Effector memory CD4-positive, alpha-beta T cell (primary cell): ENCODE measurements around the gene APBB1IP.
A peak's percentile ranks its signal among the peaks of the same experiment; 100 is the strongest.
"Not testable (repeated sequence)": the region's sequence is repeated elsewhere in the genome, so short reads cannot be mapped to it uniquely, and the experiment has no call there.

ENCODE experiments used
- DNase-seq, 3 donors: peaks; one replicate each; pipeline ENCODE4 v3.0.0-alpha.2; 2020
- H3K27ac ChIP-seq: 2 replicates; pipeline ENCODE4 v1.7.0; 2013; ENCODE audit warnings: mild to moderate bottlenecking, low read length, moderate library complexity; ENCODE audit not compliant: insufficient read depth, poor library complexity, severe bottlenecking
- H3K27me3 ChIP-seq: replicated peaks from 2 replicates; pipeline ENCODE4 v1.7.0; 2013; ENCODE audit warnings: mild to moderate bottlenecking, low read length; ENCODE audit not compliant: insufficient read depth, control insufficient read depth, poor library complexity, severe bottlenecking
- H3K36me3 ChIP-seq: 2 replicates; pipeline ENCODE4 v1.7.0; 2013; ENCODE audit warnings: mild to moderate bottlenecking, low read length, moderate library complexity; ENCODE audit not compliant: control insufficient read depth, insufficient read depth
- H3K4me1 ChIP-seq: 2 replicates; pipeline ENCODE4 v1.7.0; 2013; ENCODE audit warnings: low read length, mild to moderate bottlenecking; ENCODE audit not compliant: control insufficient read depth, insufficient read depth, poor library complexity, severe bottlenecking
- H3K4me3 ChIP-seq: 2 replicates; pipeline ENCODE4 v1.7.0; 2013; ENCODE audit warnings: low read length, low read depth, mild to moderate bottlenecking; ENCODE audit not compliant: insufficient read depth, poor library complexity, severe bottlenecking
- H3K9me3 ChIP-seq: 2 replicates; pipeline ENCODE4 v1.7.0; 2013; ENCODE audit warnings: mild to moderate bottlenecking, low read length, moderate library complexity; ENCODE audit not compliant: control insufficient read depth
- total RNA-seq, 3 donors: gene quantifications; one replicate each; lab custom pipeline; 2026; lab: John Stamatoyannopoulos, UW

The APBB1IP gene
- total RNA-seq: 79.5 to 106 (median 88.5) reads per million in 3 donors

GRCh38 chr10:26437637-26438461 is at the start of gene APBB1IP:
Gene APBB1IP (plus strand): TSS chr10:26438341. CDS start chr10:26492327, 53,986 bp downstream.
- peak within 1 kb of the TSS; percentile 88 for H3K4me3 ChIP-seq
- DNase-seq: peak in 1 of 3 donors; percentile 30

GRCh38 chr10:26389533-26389932 is 48.6 kb upstream of the APBB1IP start:
- H3K4me1 ChIP-seq: no peaks in the 10 kb centered on the region
- no peaks in the 10 kb centered on the region for H3K9me3 ChIP-seq
- H3K27me3 ChIP-seq: peaks cover 2% of the 10 kb centered on the region
- DNase-seq: no peak
- H3K4me3 ChIP-seq: no peak overlapping the region
- no peaks in the 10 kb centered on the region for H3K36me3 ChIP-seq
- H3K27ac ChIP-seq: no peak overlapping the region

More at GRCh38 chr10:26437637-26438461, at the start of gene APBB1IP:
- H3K9me3 ChIP-seq: no peaks in the 10 kb centered on the region
- H3K27me3 ChIP-seq: no peaks in the 10 kb centered on the region
- H3K36me3 ChIP-seq: no peaks in the 10 kb centered on the region
- H3K27ac ChIP-seq: peak within 1 kb of the TSS; percentile 90
- peaks cover 39% of the 10 kb centered on the region for H3K4me1 ChIP-seq

GRCh38 chr10:26391701-26392695 is 46.1 kb upstream of the APBB1IP start:
- no peak for DNase-seq
- H3K27me3 ChIP-seq: peaks cover 2% of the 10 kb centered on the region
- H3K4me3 ChIP-seq: no peak overlapping the region
- H3K9me3 ChIP-seq: no peaks in the 10 kb centered on the region
- H3K4me1 ChIP-seq: no peaks in the 10 kb centered on the region
- no peaks in the 10 kb centered on the region for H3K36me3 ChIP-seq
- H3K27ac ChIP-seq: no peak overlapping the region

GRCh38 chr10:26398353-26398752 is 39.8 kb upstream of the APBB1IP start:
- H3K36me3 ChIP-seq, H3K27ac ChIP-seq, H3K4me3 ChIP-seq: not testable (repeated sequence)

GRCh38 chr10:26407406-26407969 is 30.7 kb upstream of the APBB1IP start:
- H3K9me3 ChIP-seq: no peaks in the 10 kb centered on the region
- no peak overlapping the region for H3K4me3 ChIP-seq
- no peak overlapping the region for H3K27ac ChIP-seq
- no peaks in the 10 kb centered on the region for H3K27me3 ChIP-seq
- no peak for DNase-seq
- no peaks in the 10 kb centered on the region for H3K36me3 ChIP-seq
- H3K4me1 ChIP-seq: no peaks in the 10 kb centered on the region

More at GRCh38 chr10:26398353-26398752, 39.8 kb upstream of the APBB1IP start:
- H3K9me3 ChIP-seq, H3K27me3 ChIP-seq, DNase-seq, H3K4me1 ChIP-seq: not testable (repeated sequence)

- Histone ChIP-seq H3K4me3 (no peak overlapping the region), H3K4me1 (no peaks in the 10 kb centered on the region), H3K9me3 (no peaks in the 10 kb centered on the region), H3K36me3 (no peaks in the 10 kb centered on the region), H3K27ac (no peak overlapping the region), H3K27me3 (no peaks in the 10 kb centered on the region)
- DNase-seq: no peak
Observed at GRCh38 chr10:26408858-26409494, 29.2 kb upstream of the APBB1IP start.

GRCh38 chr10:26410356-26410755 is 27.8 kb upstream of the APBB1IP start:
- Histone ChIP-seq H3K27ac (no peak overlapping the region), H3K36me3 (no peaks in the 10 kb centered on the region), H3K27me3 (no peaks in the 10 kb centered on the region), H3K4me3 (no peak overlapping the region), H3K9me3 (no peaks in the 10 kb centered on the region), H3K4me1 (no peaks in the 10 kb centered on the region)
- DNase-seq: no peak

GRCh38 chr10:26412932-26413331 is 25.2 kb upstream of the APBB1IP start:
- Histone ChIP-seq H3K9me3 (no peaks in the 10 kb centered on the region), H3K4me3 (no peak overlapping the region), H3K27me3 (no peaks in the 10 kb centered on the region), H3K4me1 (no peaks in the 10 kb centered on the region), H3K27ac (no peak overlapping the region), H3K36me3 (no peaks in the 10 kb centered on the region)
- DNase-seq: no peak

GRCh38 chr10:26413375-26413774 is 24.8 kb upstream of the APBB1IP start:
- no peaks in the 10 kb centered on the region for H3K36me3 ChIP-seq
- H3K27me3 ChIP-seq: no peaks in the 10 kb centered on the region
- H3K27ac ChIP-seq: no peak overlapping the region
- no peak for DNase-seq
- no peak overlapping the region for H3K4me3 ChIP-seq
- H3K4me1 ChIP-seq: no peaks in the 10 kb centered on the region
- no peaks in the 10 kb centered on the region for H3K9me3 ChIP-seq
